Parathyroid adenoma (tissue), 2 donors: ENCODE results near the gene FDX2.

Experiments
- H2AFZ ChIP-seq: fragments of 300-600 bp; sonication (generic); one replicate; pipeline ENCODE4 v1.7.0; 2017; ENCODE audit warnings: antibody characterized with exemption, mild to moderate bottlenecking
- H3K27ac ChIP-seq: fragments of 300-600 bp; sonication (generic); one replicate; pipeline ENCODE4 v1.7.0; 2017
- H3K27me3 ChIP-seq: fragments of 300-600 bp; sonication (generic); one replicate; pipeline ENCODE4 v1.7.0; 2017; ENCODE audit warnings: low read length; ENCODE audit not compliant: control insufficient read depth, insufficient read depth
- H3K36me3 ChIP-seq: fragments of 300-600 bp; sonication (generic); one replicate; pipeline ENCODE4 v1.7.0; 2017; ENCODE audit warnings: low read length; ENCODE audit not compliant: control insufficient read depth, insufficient read depth
- H3K4me1 ChIP-seq: fragments of 300-600 bp; sonication (generic); one replicate; pipeline ENCODE4 v1.7.0; 2017; ENCODE audit warnings: control low read depth
- H3K4me2 ChIP-seq: fragments of 300-600 bp; sonication (generic); one replicate; pipeline ENCODE4 v1.7.0; 2017; ENCODE audit warnings: low read length
- H3K4me3 ChIP-seq: fragments of 300-600 bp; sonication (generic); one replicate; pipeline ENCODE4 v1.7.0; 2017; ENCODE audit warnings: low read depth, low read length
- H3K79me2 ChIP-seq: fragments of 300-600 bp; sonication (generic); one replicate; pipeline ENCODE4 v1.7.0; 2017; ENCODE audit warnings: control low read depth
- H3K9ac ChIP-seq: fragments of 300-600 bp; sonication (generic); one replicate; pipeline ENCODE4 v1.7.0; 2017; ENCODE audit warnings: mild to moderate bottlenecking
- H3K9me3 ChIP-seq: fragments of 300-600 bp; sonication (generic); one replicate; pipeline ENCODE4 v1.7.0; 2017; ENCODE audit warnings: low read length; ENCODE audit not compliant: control insufficient read depth
- TF ChIP-seq, protein P1 (sequence below): fragments of 300-600 bp; sonication (generic); IDR thresholded peaks from one replicate; pipeline ENCODE4 v1.7.0; 2017; ENCODE audit warnings: antibody characterized with exemption, mild to moderate bottlenecking
- donor health status: primary hyperparathyroidism.

Gene FDX2

DNA sequence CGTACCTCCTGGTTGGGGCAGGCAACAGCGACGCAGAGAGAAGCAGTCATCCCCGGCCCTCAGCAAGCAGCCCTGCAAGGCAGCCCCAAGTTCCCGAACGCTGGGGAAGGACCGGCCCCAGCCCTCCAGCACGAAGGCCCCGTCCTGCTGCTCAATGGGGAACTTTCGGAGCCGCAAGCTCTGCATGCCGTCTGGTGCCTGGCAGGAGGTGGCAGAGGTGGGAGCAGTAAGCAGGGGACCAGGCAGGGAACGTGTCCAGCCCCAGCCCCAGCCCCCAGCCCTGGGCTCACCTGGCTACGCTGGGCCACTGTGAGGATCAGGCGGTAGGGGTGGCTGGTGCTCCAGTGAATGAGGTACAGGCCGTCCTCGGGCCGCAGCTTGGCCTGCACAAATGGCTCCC, 46.4 kb upstream of the FDX2 start:
- Histone ChIP-seq H3K27ac (no peak overlapping the region), H3K79me2 (no peaks in the 10 kb centered on the region), H3K4me1 (no peaks in the 10 kb centered on the region), H3K9ac (no peak overlapping the region), H3K4me2 (no peak overlapping the region), H3K9me3 (no peaks in the 10 kb centered on the region), H3K36me3 (no peaks in the 10 kb centered on the region), H3K4me3 (no peak overlapping the region), H2AFZ (no peak overlapping the region), H3K27me3 (no peaks in the 10 kb centered on the region)
- TF ChIP-seq, protein P1, sequence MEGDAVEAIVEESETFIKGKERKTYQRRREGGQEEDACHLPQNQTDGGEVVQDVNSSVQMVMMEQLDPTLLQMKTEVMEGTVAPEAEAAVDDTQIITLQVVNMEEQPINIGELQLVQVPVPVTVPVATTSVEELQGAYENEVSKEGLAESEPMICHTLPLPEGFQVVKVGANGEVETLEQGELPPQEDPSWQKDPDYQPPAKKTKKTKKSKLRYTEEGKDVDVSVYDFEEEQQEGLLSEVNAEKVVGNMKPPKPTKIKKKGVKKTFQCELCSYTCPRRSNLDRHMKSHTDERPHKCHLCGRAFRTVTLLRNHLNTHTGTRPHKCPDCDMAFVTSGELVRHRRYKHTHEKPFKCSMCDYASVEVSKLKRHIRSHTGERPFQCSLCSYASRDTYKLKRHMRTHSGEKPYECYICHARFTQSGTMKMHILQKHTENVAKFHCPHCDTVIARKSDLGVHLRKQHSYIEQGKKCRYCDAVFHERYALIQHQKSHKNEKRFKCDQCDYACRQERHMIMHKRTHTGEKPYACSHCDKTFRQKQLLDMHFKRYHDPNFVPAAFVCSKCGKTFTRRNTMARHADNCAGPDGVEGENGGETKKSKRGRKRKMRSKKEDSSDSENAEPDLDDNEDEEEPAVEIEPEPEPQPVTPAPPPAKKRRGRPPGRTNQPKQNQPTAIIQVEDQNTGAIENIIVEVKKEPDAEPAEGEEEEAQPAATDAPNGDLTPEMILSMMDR: no peak

- H3K4me2 ChIP-seq: no peak overlapping the region
- TF ChIP-seq, protein P1: no peak
- H3K36me3 ChIP-seq: no peaks in the 10 kb centered on the region
Observed at GRCh38 chr19:10361569-10362011, 45.8 kb upstream of the FDX2 start.

DNA sequence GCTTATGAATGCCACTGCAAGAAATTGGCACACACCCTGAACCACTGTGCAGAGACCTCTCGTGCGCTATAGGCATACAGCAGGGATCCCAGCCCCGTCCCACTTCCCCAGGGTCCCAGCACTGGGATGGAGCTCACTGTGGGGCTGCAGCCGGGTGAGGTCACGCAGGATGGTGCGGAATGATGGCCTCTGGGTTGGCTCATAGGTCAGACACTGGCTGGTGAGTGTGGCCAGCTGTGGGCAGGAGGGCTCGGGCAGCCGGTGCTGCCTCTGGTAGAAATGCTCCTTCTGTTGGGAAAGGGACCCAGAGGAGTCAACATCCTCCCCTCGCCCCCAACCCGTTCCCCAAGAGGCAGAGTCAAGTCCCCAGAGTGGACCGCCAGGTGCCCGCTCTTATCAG, 40.6 kb upstream of the FDX2 start:
- no peaks in the 10 kb centered on the region for H3K36me3 ChIP-seq
- no peaks in the 10 kb centered on the region for H3K4me1 ChIP-seq
- no peaks in the 10 kb centered on the region for H3K9me3 ChIP-seq
- no peak overlapping the region for H2AFZ ChIP-seq
- H3K9ac ChIP-seq: no peak overlapping the region
- H3K27me3 ChIP-seq: no peaks in the 10 kb centered on the region
- no peak overlapping the region for H3K4me2 ChIP-seq
- no peak overlapping the region for H3K27ac ChIP-seq
- no peak overlapping the region for H3K4me3 ChIP-seq
- no peaks in the 10 kb centered on the region for H3K79me2 ChIP-seq
- TF ChIP-seq, protein P1: no peak

More at GRCh38 chr19:10361569-10362011, 45.8 kb upstream of the FDX2 start:
- no peaks in the 10 kb centered on the region for H3K79me2 ChIP-seq
- no peaks in the 10 kb centered on the region for H3K9me3 ChIP-seq
- no peak overlapping the region for H2AFZ ChIP-seq
- H3K27ac ChIP-seq: no peak overlapping the region
- H3K4me1 ChIP-seq: no peaks in the 10 kb centered on the region
- H3K27me3 ChIP-seq: no peaks in the 10 kb centered on the region
- no peak overlapping the region for H3K9ac ChIP-seq
- H3K4me3 ChIP-seq: no peak overlapping the region

GRCh38 chr19:10353793-10354391, 38.1 kb upstream of the FDX2 start:
- no peaks in the 10 kb centered on the region for H3K36me3 ChIP-seq

More at GRCh38 chr19:10353793-10354391, 38.1 kb upstream of the FDX2 start:
- no peak overlapping the region for H2AFZ ChIP-seq
- H3K79me2 ChIP-seq: no peaks in the 10 kb centered on the region
- H3K27ac ChIP-seq: no peak overlapping the region
- no peaks in the 10 kb centered on the region for H3K27me3 ChIP-seq
- no peaks in the 10 kb centered on the region for H3K9me3 ChIP-seq
- TF ChIP-seq, protein P1: no peak
- H3K4me3 ChIP-seq: no peak overlapping the region
- no peaks in the 10 kb centered on the region for H3K4me1 ChIP-seq
- no peak overlapping the region for H3K4me2 ChIP-seq
- H3K9ac ChIP-seq: no peak overlapping the region
